COLO829 (cell line): Measurements from ENCODE around the gene MAP3K7CL.

Experiments
- DNase-seq: peaks from one replicate; pipeline ENCODE4 v3.0.0; 2012; ENCODE audit warnings: low spot score

Gene MAP3K7CL

DNA sequence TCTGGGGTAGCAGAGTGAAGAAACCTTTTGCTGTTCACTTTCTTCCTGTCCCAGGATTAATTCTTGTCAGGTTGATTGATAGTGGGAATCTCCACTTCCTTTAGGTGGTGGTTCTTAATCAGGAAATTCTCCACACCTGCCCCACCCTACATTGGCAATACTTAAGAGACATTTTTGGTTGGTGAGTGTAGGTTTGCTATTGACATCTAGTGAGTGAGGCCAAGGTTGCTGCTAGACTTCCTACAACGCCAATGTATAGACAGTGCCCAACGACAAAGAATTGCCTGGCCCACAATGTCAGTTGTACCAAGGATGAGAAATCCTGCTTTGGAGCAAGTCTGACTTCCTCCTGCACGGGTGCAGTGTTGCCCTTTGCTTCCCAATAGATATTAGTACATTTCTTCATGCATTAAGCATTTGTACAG, 38.5 kb downstream of the MAP3K7CL start:
- DNase-seq: no peak

DNA sequence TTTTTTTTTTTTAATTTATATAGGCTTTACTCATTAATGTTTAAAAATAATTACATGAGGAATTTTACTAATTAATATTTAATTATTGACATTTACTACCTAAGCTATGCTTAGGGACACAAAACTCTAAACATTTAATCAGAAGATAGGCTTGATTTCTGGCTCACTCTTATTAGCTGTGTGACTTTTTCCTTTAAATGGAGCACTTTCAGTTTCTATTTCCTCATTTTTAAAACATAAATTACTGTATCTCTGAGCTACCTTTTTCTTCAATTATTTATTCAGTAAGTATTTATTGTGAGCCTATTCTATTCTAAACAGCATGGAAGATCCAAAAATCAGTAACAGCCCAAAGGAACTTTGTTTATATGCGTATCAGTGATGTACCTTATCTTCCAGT, 40.5 kb downstream of the MAP3K7CL start:
- DNase-seq: no peak

DNA sequence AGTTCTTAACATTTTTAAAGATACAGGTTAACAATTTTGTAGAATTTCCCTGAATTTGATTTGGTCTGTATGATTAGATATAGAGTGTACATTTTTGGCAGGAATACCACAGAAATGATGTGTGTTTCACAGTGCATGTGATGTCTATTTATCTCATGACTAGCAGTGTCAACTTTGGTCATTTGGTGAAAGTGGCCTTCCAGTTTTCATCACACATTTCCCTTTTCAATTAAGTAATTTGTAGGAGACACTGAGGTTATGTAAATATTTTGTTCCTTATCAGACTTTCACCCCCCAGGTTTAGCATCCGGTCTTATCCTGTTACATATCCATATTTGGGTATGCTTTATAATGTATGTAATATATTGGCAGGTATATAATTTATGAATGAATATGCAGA, 41.8 kb downstream of the MAP3K7CL start:
- DNase-seq: no peak

GRCh38 chr21:29174607-29175013, 44.2 kb downstream of the MAP3K7CL start:
- no peak for DNase-seq

DNA sequence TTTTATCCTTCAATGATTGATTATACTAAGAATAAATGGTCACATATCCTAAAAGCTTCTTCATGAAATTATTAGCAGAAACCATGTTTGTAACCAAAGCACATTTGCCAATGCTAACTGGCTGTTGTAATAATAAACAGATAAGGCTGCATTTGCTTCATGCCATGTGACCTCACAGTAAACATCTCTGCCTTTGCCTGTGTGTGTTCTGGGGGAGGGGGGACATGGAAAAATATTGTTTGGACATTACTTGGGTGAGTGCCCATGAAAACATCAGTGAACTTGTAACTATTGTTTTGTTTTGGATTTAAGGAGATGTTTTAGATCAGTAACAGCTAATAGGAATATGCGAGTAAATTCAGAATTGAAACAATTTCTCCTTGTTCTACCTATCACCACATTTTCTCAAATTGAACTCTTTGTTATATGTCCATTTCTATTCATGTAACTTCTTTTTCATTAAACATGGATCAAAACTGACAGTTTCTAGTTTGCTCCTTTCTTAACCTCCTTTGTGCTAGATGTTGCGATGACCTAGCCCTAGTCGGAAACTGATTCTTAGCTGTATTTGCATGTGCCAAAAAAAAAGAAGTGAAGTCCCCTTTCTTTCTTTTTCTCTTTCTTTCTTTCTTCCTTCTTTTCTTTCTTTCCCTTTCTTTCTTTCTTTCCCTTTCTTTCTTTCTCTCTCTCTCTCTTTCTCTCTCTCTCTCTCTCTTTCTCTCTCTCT, 45.1 kb downstream of the MAP3K7CL start:
- no peak for DNase-seq

DNA sequence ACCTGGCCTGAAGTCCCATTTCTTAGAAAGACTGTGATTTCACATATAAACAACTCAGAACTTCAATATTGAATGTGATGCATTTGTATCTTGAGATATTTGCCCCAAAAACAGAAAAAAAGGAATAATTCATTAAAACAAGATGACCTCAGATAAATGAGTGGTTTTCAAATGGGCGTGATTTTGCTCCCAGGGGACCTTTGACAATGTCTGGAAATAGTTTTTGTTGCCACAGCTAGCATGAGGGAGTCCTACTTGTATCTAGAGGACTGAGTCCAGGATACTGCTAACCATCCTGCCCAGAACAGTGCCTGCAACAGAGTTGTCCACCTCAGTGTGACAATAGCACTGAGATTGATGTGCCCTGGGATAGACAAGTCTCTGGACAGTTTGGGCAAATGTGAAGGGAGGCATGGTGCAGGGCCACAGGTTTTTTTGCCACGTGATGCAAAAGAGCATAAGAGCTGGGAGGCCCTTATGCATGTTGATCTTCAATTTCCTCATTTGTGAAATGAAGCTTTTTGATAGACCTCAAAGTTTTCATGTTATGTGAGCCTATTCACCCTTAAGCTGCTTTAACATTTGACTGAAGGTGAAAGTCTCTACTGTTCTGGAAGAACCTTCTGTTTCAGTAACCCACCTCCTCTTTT, 46.2 kb downstream of the MAP3K7CL start:
- no peak for DNase-seq

GRCh38 chr21:29177800-29178199, 47.4 kb downstream of the MAP3K7CL start:
- no peak for DNase-seq

GRCh38 chr21:29178926-29179325, 48.5 kb downstream of the MAP3K7CL start:
- DNase-seq: no peak

- DNase-seq: no peak
Observed at GRCh38 chr21:29179503-29179902, 49.1 kb downstream of the MAP3K7CL start.

- peak; percentile 81 for DNase-seq
Observed at GRCh38 chr21:29181799-29182470, 51.5 kb downstream of the MAP3K7CL start.

DNA sequence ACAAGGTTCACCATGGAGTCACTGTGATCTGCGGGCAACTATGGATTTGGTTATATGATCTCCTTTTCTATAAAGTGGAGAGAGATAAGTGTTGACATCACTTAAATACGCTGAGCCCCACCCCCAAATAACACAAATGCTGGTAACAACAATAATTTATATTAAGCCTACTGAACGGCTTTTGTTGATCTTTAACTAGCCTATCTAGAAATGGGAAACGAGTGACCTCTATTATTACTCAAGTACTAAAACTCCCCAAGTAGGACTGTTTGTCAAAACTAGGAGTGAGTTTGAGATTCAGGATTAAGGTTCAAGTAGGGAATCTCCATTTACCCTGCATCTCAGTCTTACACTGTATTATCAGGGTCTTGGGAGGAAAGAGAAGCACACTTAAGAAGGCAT, 52.2 kb downstream of the MAP3K7CL start:
- DNase-seq: no peak

DNA sequence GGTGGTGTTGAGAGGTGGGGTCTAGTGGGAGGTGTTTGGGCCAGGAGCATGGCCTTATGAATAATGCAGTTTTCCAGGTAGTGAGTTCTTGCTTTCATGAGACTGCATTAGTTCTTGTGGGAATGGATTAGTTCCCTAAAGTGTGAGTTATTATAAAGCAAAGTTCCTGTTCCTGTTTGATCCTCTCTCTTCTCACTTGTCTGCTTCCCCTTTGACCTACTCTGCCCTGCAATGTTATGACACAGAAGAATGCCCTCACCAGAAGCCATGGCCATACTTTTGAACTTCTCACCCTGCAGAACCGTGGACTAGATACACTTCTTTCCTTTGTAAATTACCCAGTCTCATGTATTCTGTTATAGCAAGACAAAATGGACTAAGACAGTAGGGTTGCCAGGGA, 53.6 kb downstream of the MAP3K7CL start:
- DNase-seq: no peak

GRCh38 chr21:29185172-29185571, 54.7 kb downstream of the MAP3K7CL start:
- DNase-seq: no peak

DNA sequence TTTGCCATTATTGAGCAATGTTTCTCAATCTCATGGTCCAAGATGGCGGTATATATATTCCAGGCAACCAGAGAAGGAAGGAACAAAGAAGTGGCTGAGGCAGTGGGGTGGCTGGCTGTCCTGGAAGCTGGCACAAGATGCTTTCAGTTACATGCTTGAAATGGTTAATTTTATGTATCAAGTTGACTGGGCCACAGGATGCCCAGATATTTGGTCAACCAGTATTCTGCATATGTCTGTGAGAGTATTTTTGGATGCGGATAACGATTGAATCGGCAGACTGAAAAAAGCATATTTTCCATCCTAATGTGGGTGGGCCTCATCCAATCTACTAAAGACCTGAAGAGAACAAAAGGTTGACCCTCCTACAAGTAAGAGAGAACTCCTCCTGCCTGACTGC, 55.2 kb downstream of the MAP3K7CL start:
- DNase-seq: no peak

- no peak for DNase-seq
Observed at GRCh38 chr21:29186246-29186645, 55.8 kb downstream of the MAP3K7CL start.

GRCh38 chr21:29187944-29188343, 57.5 kb downstream of the MAP3K7CL start:
- DNase-seq: peak; percentile 89

DNA sequence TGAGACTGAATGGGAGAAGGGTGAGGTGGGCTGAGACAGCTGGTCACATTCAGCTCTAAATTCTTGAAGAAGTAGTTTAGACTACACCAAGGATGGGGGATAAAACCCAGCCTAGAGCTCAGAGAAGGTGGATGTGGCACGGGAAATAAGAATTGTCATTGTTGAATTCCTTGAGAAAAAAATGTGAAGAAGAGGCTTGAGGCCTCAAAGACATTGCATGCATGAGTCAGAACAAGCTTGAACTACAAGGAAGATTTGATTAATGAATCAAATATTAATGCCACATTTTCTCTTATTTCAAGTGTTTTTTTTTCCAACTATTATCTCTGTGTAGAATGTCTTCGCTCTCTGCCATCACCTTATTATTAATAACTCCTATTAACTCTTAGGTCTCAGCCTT, 58.9 kb downstream of the MAP3K7CL start:
- no peak for DNase-seq

GRCh38 chr21:29190923-29191331, 60.5 kb downstream of the MAP3K7CL start:
- DNase-seq: no peak

GRCh38 chr21:29193072-29193471, 62.6 kb downstream of the MAP3K7CL start:
- DNase-seq: no peak

- peak; percentile 81 for DNase-seq
Observed at GRCh38 chr21:29193901-29194300, 63.5 kb downstream of the MAP3K7CL start.

- DNase-seq: no peak
Observed at GRCh38 chr21:29194342-29194741, 63.9 kb downstream of the MAP3K7CL start.

- DNase-seq: no peak
Observed at GRCh38 chr21:29194847-29195246, 64.4 kb downstream of the MAP3K7CL start.

GRCh38 chr21:29195981-29196669, 65.7 kb downstream of the MAP3K7CL start:
- DNase-seq: peak; percentile 91
